NAMALWA (cell line): ENCODE results near the gene PATL2.
A peak's percentile ranks its signal among the peaks of the same experiment; 100 is the strongest.
"Not testable (repeated sequence)": the region's sequence is repeated elsewhere in the genome, so short reads cannot be mapped to it uniquely, and the experiment has no call there.

Experiments used
- DNase-seq: peaks from one replicate; pipeline ENCODE4 v3.0.0-alpha.2; 2015; ENCODE audit warnings: low spot score

The PATL2 gene

DNA sequence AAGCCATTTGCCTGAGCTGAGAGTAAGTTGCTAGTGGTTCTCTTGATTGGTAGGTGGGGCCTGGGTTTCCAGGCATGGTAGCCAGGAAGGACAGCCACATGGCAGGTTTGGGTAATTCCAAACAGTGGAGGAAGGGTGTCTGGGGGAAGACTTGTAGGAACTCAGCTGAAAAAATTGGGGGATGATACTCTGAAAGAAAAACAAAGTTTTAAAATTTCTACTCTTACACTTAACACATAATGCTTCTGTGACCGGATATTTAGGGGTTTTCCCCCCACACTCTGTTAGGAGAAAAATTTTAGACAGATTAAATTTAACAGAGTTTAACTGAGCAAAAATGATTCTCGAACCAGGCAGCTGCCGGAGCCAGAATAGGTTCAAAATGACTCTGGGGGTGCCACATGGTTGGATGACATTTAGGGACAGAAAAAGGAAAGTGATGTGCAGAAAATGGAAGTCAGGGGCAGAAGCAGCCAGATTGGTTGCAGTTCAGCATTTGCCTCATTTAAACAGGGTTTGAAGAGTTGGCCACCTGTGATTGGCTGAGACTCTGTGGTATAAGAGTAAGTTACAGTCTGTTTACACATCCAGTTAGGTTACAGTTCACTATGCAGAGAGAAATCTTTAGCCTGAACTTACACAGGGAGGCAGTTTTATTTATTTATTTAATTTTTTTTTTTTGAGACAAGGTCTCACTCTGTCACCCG, 8.3 kb upstream of the PATL2 start:
- peak; percentile 80 for DNase-seq

DNA sequence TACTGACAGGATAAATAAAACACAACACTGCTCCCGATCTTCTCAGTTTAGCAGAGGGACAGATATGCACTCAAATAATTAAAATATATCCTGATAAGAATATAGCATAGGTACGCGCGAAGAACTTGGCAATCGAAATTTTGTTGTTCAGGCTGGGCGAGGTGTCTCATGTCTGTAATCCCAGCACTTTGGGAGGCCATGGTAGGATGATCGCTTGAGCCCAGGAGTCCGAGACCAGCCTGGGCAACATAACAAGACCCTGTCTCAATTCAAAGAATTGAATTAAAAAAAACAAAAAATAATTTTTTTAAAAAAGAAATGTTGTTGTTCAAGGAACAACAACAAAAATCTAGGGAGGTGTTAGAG, 7.8 kb upstream of the PATL2 start:
- DNase-seq, result peak; percentile 7

DNA sequence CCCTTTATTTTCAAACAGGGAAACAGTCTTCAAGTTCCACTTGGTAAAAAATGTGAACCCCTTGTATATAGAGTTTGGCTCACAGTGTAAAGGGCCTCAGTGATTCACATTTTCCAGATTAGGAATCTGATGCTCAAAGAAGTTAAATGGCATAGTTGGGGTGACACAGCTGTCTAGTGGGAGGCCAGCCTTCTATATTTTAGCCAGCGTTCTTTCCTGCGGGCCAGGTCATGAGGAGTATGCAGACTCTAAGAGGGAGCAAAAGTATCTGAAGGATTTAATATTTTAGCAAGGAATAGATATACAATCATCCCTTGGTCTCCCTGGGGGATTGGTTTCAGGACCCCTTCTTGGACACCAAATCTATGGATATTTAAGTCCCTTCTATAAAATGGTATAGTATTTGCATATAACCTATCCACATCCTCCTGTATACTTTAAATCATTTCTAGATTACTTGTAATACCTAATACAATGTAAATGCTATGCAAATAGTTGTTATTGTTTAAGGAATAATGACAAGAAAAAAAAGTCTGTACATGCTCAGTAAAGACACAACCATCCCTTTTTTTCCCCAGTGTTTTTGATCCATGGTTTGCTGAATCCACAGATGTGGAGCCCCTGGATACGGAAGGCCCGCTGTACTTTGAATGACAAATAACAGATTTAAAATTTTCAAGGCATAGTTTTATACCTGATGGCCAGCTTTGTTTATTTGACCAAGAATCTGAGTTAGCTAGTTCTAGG, 7.2 kb upstream of the PATL2 start:
- peak; percentile 7 for DNase-seq

DNA sequence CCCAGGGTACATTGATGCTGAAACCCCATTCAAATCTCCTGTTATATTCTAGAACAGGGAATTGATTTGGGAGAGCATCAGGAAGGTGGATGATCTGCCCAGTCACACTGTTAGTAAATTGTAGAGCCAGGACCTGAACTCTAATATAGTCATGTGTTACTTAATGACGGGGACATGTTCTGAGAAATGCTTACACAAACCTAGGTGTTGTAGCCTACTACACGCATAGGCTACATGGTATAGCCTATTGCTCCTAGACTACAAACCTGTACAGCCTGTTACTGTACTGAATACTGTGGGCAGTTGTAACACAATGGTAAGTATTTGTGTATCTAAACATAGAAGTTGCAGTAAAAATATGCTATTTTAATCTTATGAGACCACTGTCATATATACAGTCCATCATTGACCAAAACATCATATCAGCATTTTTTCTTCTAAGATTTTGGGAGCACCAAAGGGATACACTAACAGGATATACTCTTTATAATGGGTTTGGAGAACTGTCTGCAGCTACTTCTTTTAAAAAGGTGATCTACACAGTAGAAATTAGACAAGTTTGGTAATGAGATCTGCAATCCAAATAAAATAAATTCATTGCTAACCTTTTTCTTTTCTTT, 6.0 kb upstream of the PATL2 start:
- no peak for DNase-seq

DNA sequence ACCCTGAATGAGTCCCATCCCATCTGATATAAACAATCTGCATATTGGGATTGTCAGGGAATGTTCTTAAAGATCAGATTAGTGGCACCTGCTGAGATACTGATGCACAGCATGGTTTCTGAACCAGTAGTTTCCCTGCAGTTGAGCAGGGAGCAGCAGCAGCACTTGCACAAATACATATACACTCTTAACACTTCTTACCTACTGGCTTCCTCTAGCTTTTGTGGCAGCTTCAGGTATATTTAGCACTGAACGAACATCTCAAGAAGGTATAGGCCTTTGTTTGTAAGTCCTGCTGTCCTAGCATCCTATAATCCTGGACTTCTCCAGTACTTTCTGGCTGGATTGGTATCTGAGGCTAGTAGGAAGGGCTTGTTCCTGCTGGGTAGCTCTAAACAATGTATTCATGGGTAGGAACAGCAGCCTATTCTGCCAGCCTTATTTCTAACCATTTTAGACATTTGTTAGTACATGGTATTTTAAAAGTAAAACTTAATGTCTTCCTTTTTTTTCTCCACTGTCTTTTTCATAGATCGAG, 4.7 kb upstream of the PATL2 start:
- no peak for DNase-seq

DNA sequence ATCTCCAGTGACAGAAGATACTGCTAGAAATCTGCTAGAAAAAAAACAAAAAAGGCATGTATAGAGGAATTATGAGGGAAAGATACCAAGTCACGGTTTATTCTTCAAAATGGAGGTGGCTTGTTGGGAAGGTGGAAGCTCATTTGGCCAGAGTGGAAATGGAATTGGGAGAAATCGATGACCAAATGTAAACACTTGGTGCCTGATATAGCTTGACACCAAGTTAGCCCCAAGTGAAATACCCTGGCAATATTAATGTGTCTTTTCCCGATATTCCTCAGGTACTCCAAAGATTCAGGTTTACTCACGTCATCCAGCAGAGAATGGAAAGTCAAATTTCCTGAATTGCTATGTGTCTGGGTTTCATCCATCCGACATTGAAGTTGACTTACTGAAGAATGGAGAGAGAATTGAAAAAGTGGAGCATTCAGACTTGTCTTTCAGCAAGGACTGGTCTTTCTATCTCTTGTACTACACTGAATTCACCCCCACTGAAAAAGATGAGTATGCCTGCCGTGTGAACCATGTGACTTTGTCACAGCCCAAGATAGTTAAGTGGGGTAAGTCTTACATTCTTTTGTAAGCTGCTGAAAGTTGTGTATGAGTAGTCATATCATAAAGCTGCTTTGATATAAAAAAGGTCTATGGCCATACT, 4.1 kb upstream of the PATL2 start:
- DNase-seq, result no peak

DNA sequence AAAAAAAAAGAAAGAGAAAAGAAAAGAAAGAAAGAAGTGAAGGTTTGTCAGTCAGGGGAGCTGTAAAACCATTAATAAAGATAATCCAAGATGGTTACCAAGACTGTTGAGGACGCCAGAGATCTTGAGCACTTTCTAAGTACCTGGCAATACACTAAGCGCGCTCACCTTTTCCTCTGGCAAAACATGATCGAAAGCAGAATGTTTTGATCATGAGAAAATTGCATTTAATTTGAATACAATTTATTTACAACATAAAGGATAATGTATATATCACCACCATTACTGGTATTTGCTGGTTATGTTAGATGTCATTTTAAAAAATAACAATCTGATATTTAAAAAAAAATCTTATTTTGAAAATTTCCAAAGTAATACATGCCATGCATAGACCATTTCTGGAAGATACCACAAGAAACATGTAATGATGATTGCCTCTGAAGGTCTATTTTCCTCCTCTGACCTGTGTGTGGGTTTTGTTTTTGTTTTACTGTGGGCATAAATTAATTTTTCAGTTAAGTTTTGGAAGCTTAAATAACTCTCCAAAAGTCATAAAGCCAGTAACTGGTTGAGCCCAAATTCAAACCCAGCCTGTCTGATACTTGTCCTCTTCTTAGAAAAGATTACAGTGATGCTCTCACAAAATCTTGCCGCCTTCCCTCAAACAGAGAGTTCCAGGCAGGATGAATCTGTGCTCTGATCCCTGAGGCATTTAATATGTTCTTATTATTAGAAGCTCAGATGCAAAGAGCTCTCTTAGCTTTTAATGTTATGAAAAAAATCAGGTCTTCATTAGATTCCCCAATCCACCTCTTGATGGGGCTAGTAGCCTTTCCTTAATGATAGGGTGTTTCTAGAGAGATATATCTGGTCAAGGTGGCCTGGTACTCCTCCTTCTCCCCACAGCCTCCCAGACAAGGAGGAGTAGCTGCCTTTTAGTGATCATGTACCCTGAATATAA, 2.2 kb upstream of the PATL2 start:
- peak; percentile 69 for DNase-seq

DNA sequence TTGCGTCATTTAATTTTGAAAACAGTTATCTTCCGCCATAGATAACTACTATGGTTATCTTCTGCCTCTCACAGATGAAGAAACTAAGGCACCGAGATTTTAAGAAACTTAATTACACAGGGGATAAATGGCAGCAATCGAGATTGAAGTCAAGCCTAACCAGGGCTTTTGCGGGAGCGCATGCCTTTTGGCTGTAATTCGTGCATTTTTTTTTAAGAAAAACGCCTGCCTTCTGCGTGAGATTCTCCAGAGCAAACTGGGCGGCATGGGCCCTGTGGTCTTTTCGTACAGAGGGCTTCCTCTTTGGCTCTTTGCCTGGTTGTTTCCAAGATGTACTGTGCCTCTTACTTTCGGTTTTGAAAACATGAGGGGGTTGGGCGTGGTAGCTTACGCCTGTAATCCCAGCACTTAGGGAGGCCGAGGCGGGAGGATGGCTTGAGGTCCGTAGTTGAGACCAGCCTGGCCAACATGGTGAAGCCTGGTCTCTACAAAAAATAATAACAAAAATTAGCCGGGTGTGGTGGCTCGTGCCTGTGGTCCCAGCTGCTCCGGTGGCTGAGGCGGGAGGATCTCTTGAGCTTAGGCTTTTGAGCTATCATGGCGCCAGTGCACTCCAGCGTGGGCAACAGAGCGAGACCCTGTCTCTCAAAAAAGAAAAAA, 1.4 kb upstream of the PATL2 start:
- DNase-seq, result peak; percentile 85

DNA sequence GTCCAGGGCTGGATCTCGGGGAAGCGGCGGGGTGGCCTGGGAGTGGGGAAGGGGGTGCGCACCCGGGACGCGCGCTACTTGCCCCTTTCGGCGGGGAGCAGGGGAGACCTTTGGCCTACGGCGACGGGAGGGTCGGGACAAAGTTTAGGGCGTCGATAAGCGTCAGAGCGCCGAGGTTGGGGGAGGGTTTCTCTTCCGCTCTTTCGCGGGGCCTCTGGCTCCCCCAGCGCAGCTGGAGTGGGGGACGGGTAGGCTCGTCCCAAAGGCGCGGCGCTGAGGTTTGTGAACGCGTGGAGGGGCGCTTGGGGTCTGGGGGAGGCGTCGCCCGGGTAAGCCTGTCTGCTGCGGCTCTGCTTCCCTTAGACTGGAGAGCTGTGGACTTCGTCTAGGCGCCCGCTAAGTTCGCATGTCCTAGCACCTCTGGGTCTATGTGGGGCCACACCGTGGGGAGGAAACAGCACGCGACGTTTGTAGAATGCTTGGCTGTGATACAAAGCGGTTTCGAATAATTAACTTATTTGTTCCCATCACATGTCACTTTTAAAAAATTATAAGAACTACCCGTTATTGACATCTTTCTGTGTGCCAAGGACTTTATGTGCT, 721 bp upstream of the PATL2 start:
- DNase-seq, result peak; percentile 65

DNA sequence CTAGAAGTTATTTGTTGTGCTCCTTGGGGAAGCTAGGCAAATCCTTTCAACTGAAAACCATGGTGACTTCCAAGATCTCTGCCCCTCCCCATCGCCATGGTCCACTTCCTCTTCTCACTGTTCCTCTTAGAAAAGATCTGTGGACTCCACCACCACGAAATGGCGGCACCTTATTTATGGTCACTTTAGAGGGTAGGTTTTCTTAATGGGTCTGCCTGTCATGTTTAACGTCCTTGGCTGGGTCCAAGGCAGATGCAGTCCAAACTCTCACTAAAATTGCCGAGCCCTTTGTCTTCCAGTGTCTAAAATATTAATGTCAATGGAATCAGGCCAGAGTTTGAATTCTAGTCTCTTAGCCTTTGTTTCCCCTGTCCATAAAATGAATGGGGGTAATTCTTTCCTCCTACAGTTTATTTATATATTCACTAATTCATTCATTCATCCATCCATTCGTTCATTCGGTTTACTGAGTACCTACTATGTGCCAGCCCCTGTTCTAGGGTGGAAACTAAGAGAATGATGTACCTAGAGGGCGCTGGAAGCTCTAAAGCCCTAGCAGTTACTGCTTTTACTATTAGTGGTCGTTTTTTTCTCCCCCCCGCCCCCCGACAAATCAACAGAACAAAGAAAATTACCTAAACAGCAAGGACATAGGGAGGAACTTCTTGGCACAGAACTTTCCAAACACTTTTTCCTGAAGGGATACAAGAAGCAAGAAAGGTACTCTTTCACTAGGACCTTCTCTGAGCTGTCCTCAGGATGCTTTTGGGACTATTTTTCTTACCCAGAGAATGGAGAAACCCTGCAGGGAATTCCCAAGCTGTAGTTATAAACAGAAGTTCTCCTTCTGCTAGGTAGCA, 657 bp downstream of the PATL2 start:
- DNase-seq, result peak; percentile 75

DNA sequence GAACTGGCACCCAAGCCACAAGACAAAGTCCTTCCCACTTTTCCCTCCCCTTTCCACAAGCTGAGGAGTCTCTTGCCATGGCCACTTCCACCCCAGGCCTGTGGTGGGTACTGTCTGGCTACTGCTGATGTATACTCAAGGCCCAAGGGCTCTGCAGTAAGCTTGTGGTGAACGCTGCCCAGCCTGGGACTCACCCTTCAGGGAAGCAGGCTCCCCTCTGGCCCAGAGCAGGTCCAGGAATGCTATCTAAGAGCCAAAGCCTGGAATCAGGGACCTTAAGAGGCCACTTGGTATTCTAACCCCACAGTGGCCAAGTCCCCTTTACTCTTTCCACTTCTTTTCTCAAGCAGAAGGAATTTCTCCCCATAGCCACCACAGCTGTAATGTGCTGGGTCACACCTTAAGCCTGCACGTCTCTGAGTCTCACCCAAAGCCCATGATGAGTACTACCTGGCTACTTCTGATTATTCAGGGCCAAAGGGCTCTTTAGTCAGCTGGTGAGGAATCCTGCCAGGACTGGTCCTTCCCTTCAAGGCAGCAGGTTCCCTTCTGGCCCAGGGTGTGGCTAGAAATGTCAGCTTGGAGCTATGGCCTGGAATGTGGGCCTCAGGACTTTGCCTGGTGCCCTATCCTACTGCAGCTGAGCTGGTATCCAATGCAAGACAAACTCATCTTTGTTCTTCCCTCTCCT, 4.0 kb downstream of the PATL2 start:
- DNase-seq, result no peak

DNA sequence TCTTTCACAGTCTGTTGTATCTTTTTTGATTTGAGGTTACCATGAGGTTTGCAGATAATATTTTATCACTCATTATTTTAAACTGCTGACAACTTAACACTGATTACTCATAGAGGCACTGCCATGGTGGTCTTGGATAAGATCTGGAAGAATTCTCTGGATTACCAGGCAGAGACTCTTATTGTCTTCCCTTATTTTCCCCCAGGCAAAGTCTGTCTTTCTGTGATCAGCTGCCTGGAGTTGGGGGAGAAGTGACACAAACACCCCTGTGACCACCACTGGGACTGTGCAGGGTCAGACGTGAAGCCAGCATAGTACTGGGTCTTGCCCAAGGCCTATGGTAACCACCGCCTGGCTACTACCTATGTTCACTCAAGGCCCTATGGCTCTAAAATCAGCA, 4.7 kb downstream of the PATL2 start:
- DNase-seq, result no peak

DNA sequence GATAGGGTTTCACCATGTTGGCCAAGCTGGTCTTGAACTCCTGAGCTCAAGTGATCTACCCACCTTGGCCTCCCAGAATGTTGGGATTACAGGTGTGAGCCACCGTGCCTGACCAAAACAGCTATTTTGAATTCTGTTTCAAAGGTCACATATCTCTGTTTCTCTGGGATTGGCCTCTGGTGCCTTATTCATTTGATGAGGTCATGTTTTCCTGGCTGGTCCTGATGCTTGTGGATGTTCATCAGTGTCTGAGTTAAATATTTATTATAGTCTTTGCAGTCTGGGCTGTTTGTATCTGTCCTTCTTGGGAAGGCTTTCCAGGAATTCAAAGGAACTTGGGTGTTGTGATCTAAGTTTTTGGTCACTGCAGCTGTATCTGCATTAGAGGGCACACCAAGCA, 5.1 kb downstream of the PATL2 start:
- DNase-seq, result no peak

DNA sequence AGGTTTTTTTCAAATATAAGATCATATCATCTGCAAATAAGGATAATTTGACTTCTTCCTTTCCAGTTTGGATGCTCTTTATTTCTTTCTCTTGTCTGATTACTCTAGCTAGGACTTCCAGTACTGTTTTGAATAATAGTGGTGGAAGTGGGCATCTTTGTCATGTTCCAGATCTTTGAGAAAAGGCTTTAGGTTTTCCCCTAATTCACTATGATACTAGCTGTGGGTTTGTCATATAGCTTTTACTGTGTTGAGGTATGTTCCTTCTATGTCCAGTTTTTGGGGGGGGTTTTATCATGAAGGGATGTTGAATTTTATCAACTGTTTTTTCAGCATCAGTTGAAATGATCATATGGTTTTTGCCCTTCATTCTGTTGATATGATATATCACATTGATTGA, 10.4 kb downstream of the PATL2 start:
- DNase-seq, result not testable (repeated sequence)

DNA sequence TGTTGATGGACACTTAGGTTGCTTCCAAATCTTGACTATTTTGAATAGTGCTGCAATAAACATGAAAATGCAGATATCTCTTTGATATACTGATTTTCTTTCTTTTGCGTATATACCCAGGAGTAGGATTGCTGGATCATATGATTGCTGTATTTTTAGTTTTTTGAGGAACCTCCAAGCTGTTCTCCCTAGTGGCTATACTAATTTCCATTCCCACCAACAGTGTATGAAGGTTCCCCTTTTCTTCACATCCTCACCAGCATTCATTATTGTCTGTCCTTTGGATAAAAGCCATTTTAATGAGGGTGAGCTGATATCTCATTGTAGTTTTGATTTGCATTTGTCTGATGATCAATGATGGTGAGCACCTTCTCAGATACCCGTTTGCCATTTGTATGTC, 12.5 kb downstream of the PATL2 start:
- DNase-seq, result no peak

DNA sequence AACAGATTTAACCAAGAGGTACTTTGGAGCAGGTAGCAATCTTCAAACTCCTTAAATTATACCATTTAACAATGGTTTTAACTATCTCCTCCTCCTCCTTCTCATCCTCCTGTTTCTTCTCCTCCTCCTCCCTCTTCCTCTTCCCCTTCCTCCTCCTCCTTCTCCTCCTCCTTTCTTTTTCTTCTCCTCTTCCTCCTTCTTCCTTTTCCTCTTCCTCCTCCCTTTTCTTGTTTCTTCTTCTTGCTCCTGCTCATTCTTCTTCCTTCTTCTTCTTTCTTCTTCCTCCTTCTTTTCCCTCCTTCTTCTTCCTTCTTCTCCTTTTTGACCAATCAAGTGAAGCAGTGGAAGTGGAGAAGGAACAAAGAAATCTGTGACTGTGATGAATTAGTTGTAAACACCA, 14.1 kb downstream of the PATL2 start:
- DNase-seq, result no peak

DNA sequence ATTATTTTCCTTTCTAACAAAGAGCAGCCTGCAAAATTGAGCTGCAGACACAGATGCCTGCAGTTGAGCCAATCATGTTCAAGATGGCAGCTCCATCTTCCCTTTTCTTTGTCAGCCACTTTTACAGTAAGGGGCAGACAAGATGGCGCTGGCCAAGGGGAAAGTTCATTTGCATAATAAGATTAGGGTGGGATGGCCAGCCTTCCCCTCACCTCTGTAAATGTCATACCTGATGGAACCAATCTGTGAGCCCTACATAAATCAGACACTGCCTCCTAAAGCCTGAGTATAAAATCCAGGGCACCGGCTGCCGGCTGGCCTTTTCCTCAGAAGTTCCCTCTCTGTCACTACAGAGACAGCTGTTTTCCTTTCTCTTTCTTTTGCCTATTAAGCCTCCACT, 15.8 kb downstream of the PATL2 start:
- no peak for DNase-seq

DNA sequence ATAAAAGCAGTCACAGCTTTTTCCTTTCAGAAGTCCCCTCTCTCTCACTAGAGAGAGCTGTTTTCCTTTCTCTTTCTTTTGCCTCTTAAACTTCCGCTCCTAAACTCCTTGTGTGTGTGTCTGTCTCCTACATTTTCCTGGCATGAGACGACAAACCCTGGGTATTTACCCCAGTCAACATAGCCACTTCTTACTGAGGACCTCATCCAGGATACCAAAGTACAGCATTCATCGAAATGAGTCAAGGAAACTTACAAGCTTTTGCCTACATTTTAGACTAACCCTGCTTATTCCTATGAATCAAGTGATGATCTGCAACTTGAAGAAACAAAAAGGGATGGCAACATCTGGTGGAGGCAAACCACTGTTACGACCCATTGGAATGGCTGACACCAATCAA, 16.7 kb downstream of the PATL2 start:
- DNase-seq, result no peak

DNA sequence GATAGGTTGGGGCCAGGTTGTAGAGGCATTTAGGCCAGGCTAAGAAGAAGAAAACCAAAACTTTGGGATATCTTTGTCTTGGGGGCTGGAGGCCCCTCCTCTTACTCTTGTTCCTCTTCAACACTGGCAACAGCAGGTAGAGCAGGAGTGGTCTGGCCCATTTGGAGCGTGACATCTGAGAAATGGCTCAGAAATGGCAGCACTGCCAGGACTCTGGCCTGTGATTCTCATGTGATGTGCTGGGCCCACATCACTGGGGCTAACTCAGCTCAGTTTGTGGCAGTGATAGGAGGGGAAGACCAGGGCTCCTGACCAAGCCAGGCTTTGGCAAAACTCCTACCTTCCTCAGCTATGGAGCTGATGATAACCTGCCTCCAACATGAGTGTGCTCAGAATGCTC, 18.5 kb downstream of the PATL2 start:
- DNase-seq, result no peak
